Retinal pigment epithelial cell (primary cell): Measurements from ENCODE around the gene DGCR2.
A peak's percentile ranks its signal among the peaks of the same experiment; 100 is the strongest.

ENCODE experiments used
- DNase-seq: peaks from one replicate; pipeline ENCODE4 v3.0.0-alpha.2; 2010; ENCODE audit warnings: low read depth
- H3K4me3 ChIP-seq: 2 replicates; pipeline ENCODE4 v1.5.1; 2011; ENCODE audit warnings: mild to moderate bottlenecking, low read length, control low read depth, moderate library complexity
- CTCF ChIP-seq: conservative IDR thresholded peaks from 2 replicates; pipeline ENCODE4 v1.5.1; 2011; ENCODE audit warnings: low read depth, low read length, control low read depth, inconsistent platforms

Gene DGCR2

GRCh38 chr22:19120829-19121630, 1.2 kb downstream of the DGCR2 start:
- no peak for TF ChIP-seq CTCF
- DNase-seq: no peak
- H3K4me3 ChIP-seq: peak overlapping the region; percentile 88

GRCh38 chr22:19119949-19120348, 2.3 kb downstream of the DGCR2 start:
- TF ChIP-seq CTCF: no peak
- no peak overlapping the region for H3K4me3 ChIP-seq
- DNase-seq: no peak

- no peak for TF ChIP-seq CTCF
- DNase-seq: no peak
- no peak overlapping the region for H3K4me3 ChIP-seq
These were observed 3.8 kb downstream of the DGCR2 start for GRCh38 chr22:19118329-19118880.

GRCh38 chr22:19117111-19117512, 5.1 kb downstream of the DGCR2 start:
- no peak for DNase-seq
- no peak for TF ChIP-seq CTCF
- H3K4me3 ChIP-seq: no peak overlapping the region

GRCh38 chr22:19115628-19116027, 6.6 kb downstream of the DGCR2 start:
- TF ChIP-seq CTCF: peak; percentile 7
- H3K4me3 ChIP-seq: no peak overlapping the region
- no peak for DNase-seq

- DNase-seq: no peak
- no peak overlapping the region for H3K4me3 ChIP-seq
- TF ChIP-seq CTCF: no peak
These were observed 7.1 kb downstream of the DGCR2 start for GRCh38 chr22:19114984-19115552.

- no peak for TF ChIP-seq CTCF
- DNase-seq: no peak
- no peak overlapping the region for H3K4me3 ChIP-seq
These were observed 8.8 kb downstream of the DGCR2 start for GRCh38 chr22:19113429-19113828.
